ENCODE measurements around the gene S100A11.

GRCh38 chr1:152061952-152062351 lies 25.1 kb upstream of the S100A11 start:
- TF ChIP-seq RAD21 (IDR thresholded peaks at IDR 0.05; ENCODE audit: low read depth), result no peak
- TF ChIP-seq CEBPB (IDR thresholded peaks at IDR 0.05), result no peak
- no peak for TF ChIP-seq TAF1 (IDR thresholded peaks at IDR 0.05; ENCODE audit: low read depth)
- TF ChIP-seq EGR1 (IDR thresholded peaks at IDR 0.05), result no peak
- TF ChIP-seq, protein P1, sequence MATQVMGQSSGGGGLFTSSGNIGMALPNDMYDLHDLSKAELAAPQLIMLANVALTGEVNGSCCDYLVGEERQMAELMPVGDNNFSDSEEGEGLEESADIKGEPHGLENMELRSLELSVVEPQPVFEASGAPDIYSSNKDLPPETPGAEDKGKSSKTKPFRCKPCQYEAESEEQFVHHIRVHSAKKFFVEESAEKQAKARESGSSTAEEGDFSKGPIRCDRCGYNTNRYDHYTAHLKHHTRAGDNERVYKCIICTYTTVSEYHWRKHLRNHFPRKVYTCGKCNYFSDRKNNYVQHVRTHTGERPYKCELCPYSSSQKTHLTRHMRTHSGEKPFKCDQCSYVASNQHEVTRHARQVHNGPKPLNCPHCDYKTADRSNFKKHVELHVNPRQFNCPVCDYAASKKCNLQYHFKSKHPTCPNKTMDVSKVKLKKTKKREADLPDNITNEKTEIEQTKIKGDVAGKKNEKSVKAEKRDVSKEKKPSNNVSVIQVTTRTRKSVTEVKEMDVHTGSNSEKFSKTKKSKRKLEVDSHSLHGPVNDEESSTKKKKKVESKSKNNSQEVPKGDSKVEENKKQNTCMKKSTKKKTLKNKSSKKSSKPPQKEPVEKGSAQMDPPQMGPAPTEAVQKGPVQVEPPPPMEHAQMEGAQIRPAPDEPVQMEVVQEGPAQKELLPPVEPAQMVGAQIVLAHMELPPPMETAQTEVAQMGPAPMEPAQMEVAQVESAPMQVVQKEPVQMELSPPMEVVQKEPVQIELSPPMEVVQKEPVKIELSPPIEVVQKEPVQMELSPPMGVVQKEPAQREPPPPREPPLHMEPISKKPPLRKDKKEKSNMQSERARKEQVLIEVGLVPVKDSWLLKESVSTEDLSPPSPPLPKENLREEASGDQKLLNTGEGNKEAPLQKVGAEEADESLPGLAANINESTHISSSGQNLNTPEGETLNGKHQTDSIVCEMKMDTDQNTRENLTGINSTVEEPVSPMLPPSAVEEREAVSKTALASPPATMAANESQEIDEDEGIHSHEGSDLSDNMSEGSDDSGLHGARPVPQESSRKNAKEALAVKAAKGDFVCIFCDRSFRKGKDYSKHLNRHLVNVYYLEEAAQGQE (IDR thresholded peaks at IDR 0.05; ENCODE audit: low read depth), result no peak
- TF ChIP-seq YY1 (IDR thresholded peaks at IDR 0.05; ENCODE audit: low read depth), result no peak
- TF ChIP-seq TEAD4 (IDR thresholded peaks at IDR 0.05), result no peak
- TF ChIP-seq FOXM1 (IDR thresholded peaks at IDR 0.05; ENCODE audit: borderline replicate concordance, low read depth), result no peak
- no peak for TF ChIP-seq EP300 (IDR thresholded peaks at IDR 0.05; ENCODE audit: borderline replicate concordance)
- TF ChIP-seq ZBTB7A (IDR thresholded peaks at IDR 0.05; ENCODE audit: low read depth), result no peak
- TF ChIP-seq, protein P2, sequence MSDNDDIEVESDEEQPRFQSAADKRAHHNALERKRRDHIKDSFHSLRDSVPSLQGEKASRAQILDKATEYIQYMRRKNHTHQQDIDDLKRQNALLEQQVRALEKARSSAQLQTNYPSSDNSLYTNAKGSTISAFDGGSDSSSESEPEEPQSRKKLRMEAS (IDR thresholded peaks at IDR 0.05), result no peak
- no peak for TF ChIP-seq TCF12 (IDR thresholded peaks at IDR 0.05; ENCODE audit: low read depth)
- TF ChIP-seq, protein P3, sequence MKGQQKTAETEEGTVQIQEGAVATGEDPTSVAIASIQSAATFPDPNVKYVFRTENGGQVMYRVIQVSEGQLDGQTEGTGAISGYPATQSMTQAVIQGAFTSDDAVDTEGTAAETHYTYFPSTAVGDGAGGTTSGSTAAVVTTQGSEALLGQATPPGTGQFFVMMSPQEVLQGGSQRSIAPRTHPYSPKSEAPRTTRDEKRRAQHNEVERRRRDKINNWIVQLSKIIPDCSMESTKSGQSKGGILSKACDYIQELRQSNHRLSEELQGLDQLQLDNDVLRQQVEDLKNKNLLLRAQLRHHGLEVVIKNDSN (IDR thresholded peaks at IDR 0.05), result no peak
- no peak for TF ChIP-seq CREB1 (IDR thresholded peaks at IDR 0.05; ENCODE audit: low read depth)
